ENCODE data around the gene PLEKHM1. TPM values are rescaled to one million over a fixed set of nuclear protein-coding genes. Genes with fewer than 3 reads are reported as not detected.

PLEKHM1 gene
- total RNA-seq, 1 donor from 2014 or later = 42.1 TPM

DNA sequence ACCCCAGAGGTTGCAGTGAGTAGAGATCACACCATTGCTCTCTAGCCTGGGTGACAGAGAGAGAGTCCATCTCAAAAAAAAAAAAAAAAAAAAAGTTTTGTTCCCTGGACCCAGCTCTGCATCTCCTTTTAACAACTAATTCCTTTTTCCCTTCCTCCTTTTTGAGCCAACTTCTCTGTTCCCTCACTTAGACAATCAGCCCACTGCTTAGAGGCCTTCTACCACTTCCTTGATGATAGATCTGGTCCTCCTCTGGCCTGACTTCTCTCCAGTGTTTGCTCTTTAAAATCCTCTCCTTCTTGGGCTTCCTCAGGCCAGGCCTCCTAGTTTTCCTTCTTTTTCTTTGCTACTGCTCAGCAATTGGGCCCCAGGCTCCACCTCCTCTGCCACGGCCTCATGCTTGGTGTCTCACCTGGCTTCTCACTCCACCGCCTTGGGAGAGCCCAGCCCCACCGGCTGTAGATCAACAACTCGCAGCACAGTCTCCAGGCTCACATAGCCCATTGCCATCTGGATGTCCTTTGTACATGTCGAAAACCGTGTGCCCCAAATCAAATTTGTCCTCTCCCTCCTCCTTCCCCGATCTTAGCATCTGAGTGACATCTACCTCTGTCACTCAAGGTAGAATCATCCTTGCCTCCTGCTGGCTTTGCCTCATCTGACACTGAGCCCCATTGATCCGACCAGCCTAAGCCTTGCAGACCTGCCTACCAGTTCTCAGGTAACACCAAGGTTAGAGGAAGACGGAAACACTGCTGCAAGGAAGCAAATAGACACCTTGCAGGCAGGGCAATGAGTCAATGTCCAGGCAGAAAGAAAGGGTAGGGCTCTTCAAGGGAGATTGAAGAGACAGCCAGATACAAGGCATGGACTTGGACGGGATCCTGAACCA, 75.3 kb downstream of the PLEKHM1 start:
- peak overlapping the region; percentile 91 for H3K27ac Mint-ChIP-seq
- peaks cover 9% of the 10 kb centered on the region for H3K36me3 Mint-ChIP-seq
- H3K27me3 Mint-ChIP-seq = no peaks in the 10 kb centered on the region
- TF ChIP-seq CTCF (conservative IDR thresholded peaks at IDR 0.05) = no peak
- DNase-seq (ENCODE audit: extremely low spot score, unreplicated experiment) = no peak
- peaks cover 8% of the 10 kb centered on the region for H3K9me3 Mint-ChIP-seq
- H3K4me3 Mint-ChIP-seq = peak overlapping the region; percentile 57
- peaks cover 18% of the 10 kb centered on the region for H3K4me1 Mint-ChIP-seq (ENCODE audit: unreplicated experiment)

DNA sequence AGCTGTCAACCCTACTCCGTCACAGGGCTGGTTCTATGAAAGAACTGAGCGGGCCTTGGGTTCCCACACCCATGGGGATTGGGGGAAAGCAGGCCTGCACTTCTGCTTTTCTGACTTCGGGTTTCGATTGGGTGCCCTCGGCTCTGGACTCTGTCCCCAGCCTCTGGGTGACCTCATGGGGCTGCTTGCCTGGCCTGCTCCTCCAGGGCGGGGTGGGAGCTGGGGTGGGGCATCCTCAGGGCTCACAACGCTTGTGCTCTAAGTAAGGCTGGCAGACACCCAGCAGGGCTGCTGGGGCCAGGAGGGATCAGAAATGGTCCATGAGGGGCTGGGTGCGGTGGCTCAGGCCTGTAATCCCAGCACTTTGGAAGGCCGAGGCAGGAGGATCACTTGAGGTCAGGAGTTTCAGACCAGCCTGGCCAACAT, 77.0 kb downstream of the PLEKHM1 start:
- Mint-ChIP-seq H3K4me3 (no peak overlapping the region), H3K36me3 (peaks cover 9% of the 10 kb centered on the region), H3K27me3 (no peaks in the 10 kb centered on the region), H3K4me1 (ENCODE audit: unreplicated experiment) (peaks cover 18% of the 10 kb centered on the region), H3K27ac (no peak overlapping the region), H3K9me3 (peaks cover 8% of the 10 kb centered on the region)
- no peak for DNase-seq (ENCODE audit: extremely low spot score, unreplicated experiment)
- TF ChIP-seq CTCF (conservative IDR thresholded peaks at IDR 0.05) = no peak

DNA sequence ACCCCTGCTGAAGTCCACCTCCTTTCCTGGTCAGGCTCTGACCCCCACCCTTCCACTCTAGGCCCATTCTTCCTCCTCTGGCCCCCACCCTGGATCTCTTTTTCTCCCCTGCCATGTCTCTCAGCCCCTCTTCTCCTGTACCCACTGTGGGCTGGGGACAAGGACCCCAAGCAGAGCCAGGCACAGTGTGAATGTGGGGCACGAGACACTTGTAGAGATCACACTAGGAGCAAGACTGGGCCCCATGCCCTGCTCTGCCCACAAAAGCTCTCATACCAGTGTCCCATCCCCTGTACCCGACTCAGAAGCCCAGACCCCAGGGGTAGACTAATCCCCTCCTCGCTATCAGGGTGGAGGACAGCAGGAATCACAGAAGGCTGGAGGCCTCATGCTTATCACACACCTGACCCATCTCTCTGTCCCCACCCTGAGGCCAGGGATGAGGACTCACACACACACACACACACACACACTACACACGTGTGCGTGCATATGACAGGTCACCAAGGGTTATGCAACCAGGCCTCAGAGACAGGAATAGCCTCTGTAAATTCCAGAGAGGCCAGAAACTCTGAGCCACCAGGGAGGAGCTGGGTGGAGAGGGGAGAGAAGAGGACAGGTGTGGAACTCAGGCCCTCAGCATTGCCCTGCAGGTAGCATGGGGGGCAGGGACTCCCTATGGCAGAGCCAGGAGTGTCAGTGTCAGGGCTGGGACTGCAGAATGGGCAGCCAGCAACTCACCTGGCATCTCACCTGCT, 79.0 kb downstream of the PLEKHM1 start:
- Mint-ChIP-seq H3K4me1 (ENCODE audit: unreplicated experiment) (peaks cover 21% of the 10 kb centered on the region), H3K9me3 (peaks cover 8% of the 10 kb centered on the region), H3K4me3 (peak overlapping the region; percentile 39), H3K27ac (peak overlapping the region; percentile 29), H3K27me3 (no peaks in the 10 kb centered on the region), H3K36me3 (peaks cover 9% of the 10 kb centered on the region)
- no peak for TF ChIP-seq CTCF (conservative IDR thresholded peaks at IDR 0.05)
- no peak for DNase-seq (ENCODE audit: extremely low spot score, unreplicated experiment)

DNA sequence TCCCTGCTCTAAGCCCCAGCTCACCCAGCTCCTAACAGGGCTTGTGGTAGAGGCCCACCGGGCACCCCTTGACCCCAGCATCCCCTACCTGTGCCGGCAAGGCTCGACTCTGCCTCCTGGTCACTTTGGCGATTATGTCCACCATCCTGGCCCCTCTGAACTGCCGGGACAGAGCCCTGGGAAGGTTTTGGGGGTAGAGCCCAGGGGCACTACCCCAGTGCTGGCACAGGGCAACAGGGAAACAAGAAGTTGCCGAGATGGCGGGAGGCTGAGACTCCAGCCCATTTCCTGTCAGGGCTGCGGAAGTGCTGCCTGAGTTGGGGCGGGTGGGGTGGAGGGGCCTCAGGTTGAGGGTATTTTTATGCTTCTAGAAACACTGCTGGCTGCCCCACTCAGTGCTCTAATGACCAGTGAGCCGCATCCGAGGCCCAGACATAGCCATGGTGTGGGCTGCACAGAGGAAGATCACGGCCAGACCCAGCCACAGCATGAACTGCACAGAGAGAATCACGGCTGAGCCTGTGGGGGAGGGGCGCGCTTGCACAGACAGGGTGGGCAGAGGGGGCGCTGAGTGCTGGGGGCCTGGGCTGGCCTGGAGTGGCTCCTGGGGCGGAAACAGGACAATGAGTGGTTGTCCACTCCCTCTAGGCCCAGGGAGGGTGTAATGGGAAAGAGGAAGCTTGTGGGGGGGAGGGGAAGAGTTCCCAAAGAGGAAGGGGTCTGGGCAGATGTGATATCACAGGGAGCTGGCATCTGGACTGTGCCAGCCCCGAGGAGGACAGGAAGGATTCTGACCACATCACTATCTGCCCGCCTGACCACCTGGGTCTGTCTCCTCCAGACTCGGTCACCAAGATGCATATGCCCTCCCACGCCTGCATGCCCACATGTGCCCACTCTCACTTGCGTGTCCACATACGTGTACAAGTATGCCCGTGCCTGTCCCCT, 80.1 kb downstream of the PLEKHM1 start:
- Mint-ChIP-seq H3K4me3 (no peak overlapping the region), H3K27ac (no peak overlapping the region), H3K27me3 (no peaks in the 10 kb centered on the region)

More for the DNA sequence above, 80.1 kb downstream of the PLEKHM1 start:
- no peak for TF ChIP-seq CTCF (conservative IDR thresholded peaks at IDR 0.05)
- H3K4me1 Mint-ChIP-seq (ENCODE audit: unreplicated experiment) = peaks cover 18% of the 10 kb centered on the region
- peaks cover 5% of the 10 kb centered on the region for H3K9me3 Mint-ChIP-seq
- peaks cover 6% of the 10 kb centered on the region for H3K36me3 Mint-ChIP-seq
- DNase-seq (ENCODE audit: extremely low spot score, unreplicated experiment) = no peak
